Measurements from ENCODE around the gene GRK5. TPM values are rescaled to one million over a fixed set of nuclear protein-coding genes. Genes with fewer than 3 reads are reported as not detected.

The GRK5 gene
- total RNA-seq, 4 donors from 2014 or later, result 9.2 to 27.3 (median 15.0) TPM

- Histone ChIP-seq H3K9me3 (no peaks in the 10 kb centered on the region), H3K4me1 (peaks cover 48 to 57% of the 10 kb centered on the region in 2 donors), H3K27ac (peak overlapping the region; percentile 75 to 95 (median 95)), H3K4me3 (replicated peaks in 1 of 3) (no peak overlapping the region), H3K27me3 (no peaks in the 10 kb centered on the region), H3K36me3 (no peaks in the 10 kb centered on the region)
- intact Hi-C loops (cut with DNase I), result loop anchor here (2.0 kb wide), 1 partner anchor 207 kb away; the partner anchor contains the start of gene GRK5
- DNase-seq, result peak; percentile 72 to 76
- WGBS, 2 donors, result 52 to 66% methylated on average over 16 to 19 of the region's 20 CpGs
- no peak for TF ChIP-seq CTCF (IDR thresholded peaks at IDR 0.05)
- no peak for TF ChIP-seq POLR2A (IDR thresholded peaks at IDR 0.05)
Observed at GRCh38 chr10:119413471-119414080, 206.2 kb downstream of the GRK5 start.

- H3K9me3 ChIP-seq, result no peaks in the 10 kb centered on the region
- intact Hi-C loops (cut with DNase I), result loop anchor here (2.0 kb wide), 1 partner anchor 207 kb away; the partner anchor contains the start of gene GRK5
- peak overlapping the region; percentile 75 to 95 (median 95) for H3K27ac ChIP-seq
- WGBS, 2 donors, result 40 to 47% methylated on average over 10 of the region's 10 CpGs
- H3K36me3 ChIP-seq, result no peaks in the 10 kb centered on the region
- peaks cover 48 to 56% of the 10 kb centered on the region in 2 donors for H3K4me1 ChIP-seq
- no peak overlapping the region for H3K4me3 ChIP-seq (replicated peaks in 1 of 3)
- no peaks in the 10 kb centered on the region for H3K27me3 ChIP-seq
- TF ChIP-seq POLR2A (IDR thresholded peaks at IDR 0.05) (no peak), CTCF (IDR thresholded peaks at IDR 0.05) (no peak)
- DNase-seq, result peak; percentile 39 to 46
Observed at GRCh38 chr10:119414081-119414611, 206.8 kb downstream of the GRK5 start.

GRCh38 chr10:119415121-119415520 lies 207.8 kb downstream of the GRK5 start:
- H3K27ac ChIP-seq, result peak overlapping the region; percentile 22 to 95 (median 95)
- no peak for TF ChIP-seq CTCF (IDR thresholded peaks at IDR 0.05)
- no peak for TF ChIP-seq POLR2A (IDR thresholded peaks at IDR 0.05)
- no peaks in the 10 kb centered on the region for H3K9me3 ChIP-seq
- no peaks in the 10 kb centered on the region for H3K36me3 ChIP-seq
- 83 to 86% methylated on average over 6 of the region's 6 CpGs for WGBS, 2 donors
- peaks cover 48 to 52% of the 10 kb centered on the region in 2 donors for H3K4me1 ChIP-seq
- DNase-seq, result no peak
- H3K27me3 ChIP-seq, result no peaks in the 10 kb centered on the region
- intact Hi-C loops (cut with DNase I), result loop anchor here (2.0 kb wide), 1 partner anchor 208 kb away; the partner anchor contains the start of gene GRK5
- H3K4me3 ChIP-seq (replicated peaks in 1 of 3), result no peak overlapping the region

DNA sequence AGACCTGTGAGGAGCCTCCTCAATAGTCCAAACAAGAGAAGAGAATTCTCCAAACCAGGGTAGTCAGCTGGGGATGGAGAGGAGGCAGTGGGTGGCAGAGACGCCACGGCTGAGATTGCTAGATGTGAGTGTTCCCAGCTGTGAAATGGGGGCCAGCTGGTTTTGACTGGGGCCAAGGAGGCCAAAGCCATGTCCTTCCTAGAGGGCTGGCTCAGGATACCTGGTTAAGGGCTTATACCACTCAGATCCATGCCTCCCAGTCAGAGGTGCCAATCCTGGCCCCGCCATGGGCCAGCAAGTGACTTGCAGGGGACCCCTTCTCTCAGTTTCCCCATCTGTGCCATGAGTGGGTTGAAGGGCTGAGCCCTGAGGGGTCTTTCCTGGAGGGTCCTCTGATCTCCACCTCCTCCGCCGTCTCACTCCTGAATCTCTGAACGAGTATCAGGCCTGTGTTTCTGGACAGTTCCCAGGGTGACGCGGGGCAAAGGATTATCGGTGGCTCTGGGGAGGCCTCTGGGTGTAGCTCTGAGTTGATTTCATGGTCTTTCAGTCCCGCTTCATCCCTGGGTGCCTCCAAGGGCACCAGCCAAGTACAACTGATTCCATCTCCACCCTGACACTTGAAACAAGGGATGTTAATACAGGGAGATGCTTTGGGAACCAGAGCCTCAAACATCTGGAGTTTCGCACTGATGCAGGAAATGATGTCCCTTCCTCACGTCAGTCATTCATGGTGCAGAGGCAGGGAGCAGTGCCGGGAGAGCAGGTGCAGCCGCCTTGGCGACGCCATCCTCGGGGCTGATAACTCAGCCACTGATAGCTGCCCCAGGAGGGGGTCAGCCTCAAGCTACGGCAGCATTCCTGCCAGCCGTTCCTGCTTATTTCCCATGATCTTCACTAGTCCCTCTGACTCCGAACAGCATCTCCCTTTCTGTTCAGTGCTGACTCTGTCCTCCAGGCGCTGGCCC lies 208.4 kb downstream of the GRK5 start:
- no peaks in the 10 kb centered on the region for H3K9me3 ChIP-seq
- no peaks in the 10 kb centered on the region for H3K36me3 ChIP-seq
- TF ChIP-seq POLR2A (IDR thresholded peaks at IDR 0.05) (no peak), CTCF (IDR thresholded peaks at IDR 0.05) (no peak)
- intact Hi-C loops (cut with DNase I), result loop anchor here (2.0 kb wide), 1 partner anchor 209 kb away; the partner anchor contains the start of gene GRK5
- no peaks in the 10 kb centered on the region for H3K27me3 ChIP-seq
- 89 to 90% methylated on average over 21 of the region's 21 CpGs for WGBS, 2 donors
- H3K4me1 ChIP-seq, result peaks cover 46 to 52% of the 10 kb centered on the region in 2 donors
- no peak for DNase-seq
- no peak overlapping the region for H3K4me3 ChIP-seq (replicated peaks in 1 of 3)
- peak overlapping the region in 2 of 3 donors; percentile 95 for H3K27ac ChIP-seq

Measured in thyroid gland (tissue), 4 donors.